ENCODE measurements around the gene TTBK1.

Gene TTBK1

DNA sequence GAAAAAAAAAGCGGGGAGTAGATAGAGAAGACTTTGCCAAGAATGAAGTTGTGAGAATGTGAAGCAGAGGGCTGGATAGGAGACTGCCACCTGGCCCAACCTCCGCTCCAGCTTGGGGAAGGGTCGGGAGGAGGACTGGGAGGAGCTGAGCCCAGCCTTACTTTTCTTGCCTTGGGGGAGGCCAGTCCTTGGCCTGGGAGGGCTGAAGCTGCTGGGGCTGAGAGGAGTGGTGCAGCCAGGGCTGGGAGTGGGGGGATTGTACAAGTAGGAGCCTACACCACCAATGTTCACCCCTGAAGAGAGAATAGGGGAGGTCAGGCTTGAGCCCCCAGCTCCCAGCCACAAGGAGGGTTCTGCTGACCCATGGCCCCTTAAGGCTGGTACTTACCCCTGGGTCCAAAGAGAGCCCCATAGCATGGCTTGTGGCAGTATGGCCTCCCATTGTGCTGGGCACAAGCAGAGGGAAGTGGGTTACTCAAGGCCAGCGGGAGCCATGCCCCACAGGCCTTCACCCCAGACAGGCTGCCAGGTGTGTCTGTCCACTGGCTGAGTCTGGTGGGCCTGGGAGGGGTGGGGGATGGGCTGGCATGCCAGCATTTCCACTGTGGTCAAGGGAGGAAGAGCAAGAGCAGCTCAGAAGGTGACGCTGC, 64.3 kb downstream of the TTBK1 start:
- no peak for DNase-seq

GRCh38 chr6:43308101-43308989, 65.1 kb downstream of the TTBK1 start, which contains the start of gene CRIP3:
Gene CRIP3 (minus strand): TSS chr6:43308826. CDS start chr6:43308792, 34 bp downstream.
- no peak for DNase-seq

DNA sequence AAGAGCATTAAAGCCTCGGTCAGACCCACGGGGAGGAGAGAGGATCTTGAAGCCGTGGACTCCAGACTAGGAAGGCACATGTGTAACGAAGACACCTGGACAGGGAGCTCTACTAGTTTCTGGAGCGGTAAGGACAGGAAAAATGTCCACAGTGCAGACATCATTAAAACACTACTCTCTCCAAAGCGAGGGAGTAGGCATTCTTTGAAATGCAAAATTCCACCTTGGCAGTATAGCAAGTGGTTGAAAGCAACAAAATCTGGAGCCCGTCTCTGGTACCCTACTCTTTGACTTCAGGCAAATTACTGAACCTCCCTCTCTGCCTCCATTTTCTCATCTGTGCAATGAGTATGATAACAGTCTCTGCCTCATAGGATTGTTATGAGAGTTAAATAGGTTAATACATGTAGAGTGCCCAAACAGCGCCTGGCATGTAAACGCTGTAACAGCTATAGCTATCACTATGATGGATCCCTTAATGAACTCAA, 65.8 kb downstream of the TTBK1 start:
- no peak for DNase-seq

- no peak for DNase-seq
Measured at GRCh38 chr6:43310134-43310533, 66.9 kb downstream of the TTBK1 start.

- no peak for DNase-seq
Measured at GRCh38 chr6:43310624-43311023, 67.3 kb downstream of the TTBK1 start.

GRCh38 chr6:43311666-43312065, 68.4 kb downstream of the TTBK1 start:
- no peak for DNase-seq

- DNase-seq: no peak
Measured at GRCh38 chr6:43313813-43314212, 70.5 kb downstream of the TTBK1 start.

- DNase-seq: no peak
Measured at GRCh38 chr6:43318011-43318410, 74.7 kb downstream of the TTBK1 start.

GRCh38 chr6:43325876-43326275, 82.6 kb downstream of the TTBK1 start:
- DNase-seq: no peak

DNA sequence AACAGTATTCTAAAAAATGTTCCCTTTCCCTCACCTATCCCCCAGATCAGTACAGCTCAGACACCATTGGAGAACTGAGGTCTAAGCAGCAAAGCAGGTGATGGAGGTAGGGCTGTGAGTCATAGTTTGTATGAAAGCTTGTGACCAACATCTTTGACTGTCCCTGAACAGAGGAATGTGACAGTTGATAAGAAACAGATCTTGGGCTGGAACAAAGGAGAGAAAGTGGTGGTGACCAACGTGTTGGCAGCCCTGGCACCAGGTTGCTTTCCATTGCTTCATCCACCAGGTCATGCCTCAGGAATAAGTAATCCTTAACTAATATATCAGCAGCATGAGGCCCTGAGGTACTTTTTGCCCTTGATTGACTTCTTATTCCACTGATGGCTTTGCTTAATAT, 85.2 kb downstream of the TTBK1 start:
- DNase-seq: no peak

DNA sequence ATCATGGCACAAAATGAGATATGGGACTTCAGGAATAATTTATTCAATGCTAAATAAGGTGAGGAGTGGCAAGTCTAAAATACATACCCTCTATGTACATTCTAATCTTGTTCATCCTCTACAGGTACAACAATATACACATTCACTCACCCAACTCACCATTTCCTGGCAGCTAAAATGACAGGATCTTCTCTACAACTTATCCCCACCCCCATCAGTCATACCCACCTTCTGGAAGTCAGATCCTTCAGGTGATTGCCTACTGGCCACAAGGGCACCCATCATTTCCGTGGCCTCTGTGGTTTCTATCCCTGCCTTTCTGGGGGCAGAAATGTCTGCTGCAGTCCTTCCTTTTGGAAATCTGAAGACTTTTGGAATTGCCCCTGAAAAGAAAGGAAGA, 88.2 kb downstream of the TTBK1 start:
- DNase-seq: no peak

DNA sequence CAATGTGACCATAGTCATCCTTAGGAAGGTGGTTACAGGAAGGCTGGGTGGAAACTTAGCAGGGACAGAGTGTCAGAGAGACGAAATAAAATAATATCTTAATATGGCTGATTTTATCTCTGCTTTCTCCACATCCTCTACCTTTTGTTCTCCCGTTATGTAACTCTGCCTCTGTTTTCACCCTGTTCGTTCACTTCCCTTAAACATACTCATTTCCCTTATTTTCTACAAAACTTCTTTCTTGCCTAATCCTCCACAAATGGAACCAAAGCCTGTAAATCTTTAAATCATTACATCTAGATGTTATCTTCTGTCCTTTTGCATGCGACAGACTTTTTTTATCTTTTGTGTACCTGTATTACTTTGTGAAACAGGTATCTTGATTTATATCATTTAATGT, 88.6 kb downstream of the TTBK1 start:
- DNase-seq: no peak

- DNase-seq: no peak
Measured at GRCh38 chr6:43334466-43335095, 91.3 kb downstream of the TTBK1 start.

DNA sequence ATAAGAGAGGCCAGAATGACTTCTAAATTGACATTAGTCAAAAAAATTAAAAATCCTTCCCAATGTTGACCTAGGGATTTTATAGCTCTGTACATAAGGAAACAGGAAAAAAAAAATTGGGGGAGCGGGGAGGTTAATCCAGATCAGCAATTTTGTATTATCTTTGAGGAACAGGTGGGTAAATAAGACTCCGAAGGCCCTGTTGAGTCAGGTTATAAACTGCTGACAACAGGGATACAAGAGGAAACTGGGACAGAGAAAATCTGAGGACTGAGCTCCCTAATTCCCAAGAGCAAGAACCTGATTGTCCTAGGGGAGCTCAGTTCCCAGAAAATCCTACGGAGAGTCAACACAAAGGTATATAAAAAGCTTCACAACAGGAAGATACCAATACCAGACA, 92.2 kb downstream of the TTBK1 start:
- DNase-seq: no peak

- no peak for DNase-seq
Measured at GRCh38 chr6:43336382-43336781, 93.1 kb downstream of the TTBK1 start.

All from GOT3 (cell line).